Measurements from ENCODE around the gene STX3.
"Not testable (repeated sequence)": the region's sequence is repeated elsewhere in the genome, so short reads cannot be mapped to it uniquely, and the experiment has no call there.

Gene STX3

DNA sequence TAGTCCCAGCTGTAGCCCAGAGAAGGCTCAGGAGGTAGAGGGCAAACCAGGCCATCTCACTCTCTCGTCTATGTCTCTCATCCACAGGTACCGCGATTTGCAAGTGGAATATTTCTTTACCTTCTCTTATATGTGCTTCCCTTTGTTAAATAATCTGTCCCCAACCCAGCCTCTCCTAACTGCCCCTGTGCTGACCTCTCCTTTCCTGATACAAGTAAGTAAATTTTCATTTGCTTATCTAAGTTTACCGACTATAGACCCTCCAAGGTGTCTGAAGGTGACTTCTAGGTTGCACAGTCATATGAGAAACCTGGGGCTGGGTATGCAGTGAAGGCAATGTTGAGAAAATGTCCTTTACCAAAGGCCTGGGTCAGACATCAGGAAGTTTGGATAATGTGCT lies 90.2 kb downstream of the STX3 start, which contains the start of gene CBLIF:
CBLIF (minus strand) TSS at position 101 of the 400 bp plus-strand sequence; CDS start at position 55, 46 bp downstream.
- DNase-seq: no peak

- no peak for DNase-seq
Measured at GRCh38 chr11:59846556-59846955, 91.4 kb downstream of the STX3 start.

GRCh38 chr11:59847626-59848025 lies 92.5 kb downstream of the STX3 start:
- no peak for DNase-seq

GRCh38 chr11:59848439-59848838 lies 93.3 kb downstream of the STX3 start:
- not testable (repeated sequence) for DNase-seq

DNA sequence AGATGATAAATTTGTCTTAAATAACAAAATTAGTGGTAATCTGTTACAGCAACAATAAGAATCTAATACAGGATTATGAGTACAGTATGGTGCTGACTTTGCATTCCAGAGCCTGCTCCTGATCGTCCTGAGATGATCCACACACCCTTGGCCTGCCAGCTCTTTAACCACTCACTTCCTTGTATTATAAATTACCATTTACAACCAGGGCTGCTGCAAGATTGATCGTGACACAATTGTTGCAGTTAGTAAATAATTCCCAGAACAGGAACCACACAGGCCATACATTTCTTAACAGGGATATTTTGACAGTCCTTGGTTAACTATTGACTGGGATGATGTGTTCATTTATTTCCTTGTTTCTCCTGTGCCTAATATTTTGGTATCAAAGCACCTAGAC lies 94.0 kb downstream of the STX3 start:
- DNase-seq: no peak

- not testable (repeated sequence) for DNase-seq
Measured at GRCh38 chr11:59849551-59849950, 94.4 kb downstream of the STX3 start.

DNA sequence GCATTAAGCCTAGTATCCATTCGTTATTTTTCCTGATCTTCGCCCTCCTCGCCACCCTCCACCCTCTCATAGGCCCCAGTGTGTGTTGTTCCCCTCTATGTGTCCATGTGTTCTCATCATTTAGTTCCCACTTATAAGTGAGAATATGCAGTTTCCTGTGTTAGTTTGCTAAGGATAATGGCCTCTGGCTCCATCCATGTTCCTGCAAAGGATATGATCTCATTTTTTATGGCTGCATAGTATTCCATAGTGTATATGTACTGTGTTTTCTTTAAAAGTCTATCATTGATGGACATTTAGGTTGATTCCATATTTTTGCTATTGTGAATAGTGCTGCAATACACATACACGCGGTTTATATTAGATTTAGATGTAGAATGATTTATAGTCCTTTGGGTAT lies 96.2 kb downstream of the STX3 start:
- DNase-seq: not testable (repeated sequence)

GRCh38 chr11:59854871-59855270 lies 99.7 kb downstream of the STX3 start:
- DNase-seq: no peak

Data from T-helper 1 cell (primary cell).